Amniotic stem cell (primary cell): Measurements from ENCODE around the gene RPUSD3.
A peak's percentile ranks its signal among the peaks of the same experiment; 100 is the strongest.

Experiments
- DNase-seq: peaks from one replicate; lab custom pipeline; 2025; lab: John Stamatoyannopoulos, UW

The RPUSD3 gene

GRCh38 chr3:9833078-9833477 lies 10.7 kb downstream of the RPUSD3 start:
- DNase-seq: no peak

DNA sequence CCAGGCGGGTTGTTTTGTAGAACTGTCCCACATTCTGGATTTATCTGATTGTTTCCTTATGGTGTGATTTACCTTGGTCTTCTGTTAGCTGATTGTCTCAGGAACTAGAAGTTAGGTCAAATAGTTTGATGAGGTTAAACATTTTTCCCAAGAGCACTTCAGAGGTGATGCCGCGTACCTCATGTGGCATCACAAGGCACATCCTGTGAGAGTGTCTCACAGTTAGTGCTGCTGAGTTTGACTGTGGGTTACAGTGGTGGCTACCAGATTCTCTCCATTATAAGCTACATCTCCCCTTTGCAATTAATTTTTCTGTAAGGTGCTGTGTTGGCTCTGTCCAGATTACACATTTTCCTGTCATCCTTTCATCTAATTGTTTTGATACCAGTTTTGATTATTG lies 12.6 kb downstream of the RPUSD3 start:
- no peak for DNase-seq

DNA sequence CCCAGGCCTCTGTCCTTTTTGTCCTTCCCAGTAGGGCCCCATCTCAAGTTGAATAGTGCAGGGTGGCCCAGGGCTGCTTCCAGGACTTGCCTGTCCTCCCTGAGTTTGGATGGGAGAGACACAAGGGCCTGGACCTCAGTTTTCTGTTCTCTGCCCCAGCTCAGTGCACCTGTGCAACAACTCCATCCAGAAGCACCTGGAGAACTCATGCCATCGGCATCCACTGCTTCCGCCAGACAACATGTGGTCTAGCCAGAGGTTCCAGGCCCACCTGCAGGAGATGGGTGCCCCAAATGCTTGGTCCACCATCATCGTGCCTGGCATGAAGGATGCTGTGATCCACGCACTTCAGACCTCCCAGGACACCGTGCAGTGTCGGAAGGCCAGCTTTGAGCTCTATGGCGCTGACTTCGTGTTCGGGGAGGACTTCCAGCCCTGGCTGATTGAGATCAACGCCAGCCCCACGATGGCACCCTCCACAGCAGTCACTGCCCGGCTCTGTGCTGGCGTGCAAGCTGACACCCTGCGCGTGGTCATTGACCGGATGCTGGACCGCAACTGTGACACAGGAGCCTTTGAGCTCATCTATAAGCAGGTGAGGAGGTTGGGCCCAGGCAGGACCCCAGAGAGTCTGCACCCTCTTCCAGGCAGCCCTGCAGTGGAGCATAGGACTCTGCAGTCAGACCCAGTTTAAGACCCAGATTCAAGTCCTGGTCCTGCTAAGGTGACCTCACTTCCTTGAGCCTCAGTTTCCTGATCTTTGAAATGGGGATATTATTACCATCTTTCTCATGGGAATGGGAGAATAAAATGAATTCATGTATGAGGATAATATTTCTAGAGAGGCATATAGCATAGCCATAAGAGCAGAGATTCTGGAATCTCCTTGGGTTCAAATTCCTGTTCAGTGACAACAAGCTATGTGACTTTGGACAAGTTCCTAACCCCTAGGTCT lies 14.7 kb downstream of the RPUSD3 start:
- no peak for DNase-seq

DNA sequence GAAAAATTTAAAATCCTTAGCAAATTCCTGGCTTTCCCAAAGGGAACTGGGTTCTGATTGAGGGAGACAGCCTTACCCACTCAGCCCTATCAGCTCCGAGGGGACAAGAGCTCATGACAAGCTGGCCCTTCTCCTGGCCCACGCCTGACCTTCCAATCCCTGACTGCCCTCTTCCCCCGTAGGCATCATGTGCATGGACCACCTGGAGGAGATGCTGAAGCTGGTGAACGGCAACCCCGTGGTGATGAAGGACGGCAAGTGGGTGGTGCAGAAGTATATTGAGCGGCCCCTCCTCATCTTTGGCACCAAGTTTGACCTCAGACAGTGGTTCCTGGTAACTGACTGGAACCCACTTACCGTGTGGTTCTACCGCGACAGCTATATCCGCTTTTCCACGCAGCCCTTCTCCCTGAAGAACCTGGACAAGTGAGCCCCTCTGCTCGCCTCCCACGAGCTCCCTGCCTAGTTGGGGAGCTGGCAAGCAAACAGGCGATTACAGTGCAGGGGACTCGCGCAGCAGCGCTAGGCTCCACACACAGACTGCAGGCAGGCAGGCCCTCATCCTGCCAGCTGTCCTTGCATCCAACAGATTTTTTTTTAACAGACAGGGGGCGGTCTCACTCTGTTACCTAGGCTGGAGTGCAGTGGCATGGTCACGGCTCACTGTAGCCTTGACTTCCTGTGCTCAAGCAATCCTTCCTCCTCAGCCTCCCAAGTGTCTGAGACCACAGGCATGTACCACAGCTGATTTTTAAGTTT lies 16.8 kb downstream of the RPUSD3 start:
- DNase-seq: no peak

GRCh38 chr3:9825451-9826040 lies 18.3 kb downstream of the RPUSD3 start:
- DNase-seq: no peak

DNA sequence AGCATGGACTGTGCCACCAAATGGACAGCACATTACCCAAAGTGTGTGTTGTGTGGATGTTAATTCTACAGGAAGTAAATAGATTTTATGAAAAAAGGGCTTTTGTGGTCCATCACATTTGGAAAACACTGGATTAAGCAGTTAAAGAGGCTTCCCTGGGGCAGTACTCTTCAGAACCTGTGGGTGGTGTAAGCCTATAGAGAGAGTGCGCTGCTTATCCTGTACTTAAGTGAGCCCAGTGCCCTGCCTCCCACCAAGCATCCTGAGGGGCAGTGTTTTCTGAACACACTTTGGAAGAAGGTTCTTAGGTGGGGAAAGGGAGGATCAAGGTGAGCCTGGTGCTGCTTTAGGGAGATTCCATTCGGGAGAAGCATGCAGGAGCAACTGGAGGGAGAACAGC lies 22.9 kb downstream of the RPUSD3 start:
- DNase-seq: peak; percentile 10

- no peak for DNase-seq
These were observed 23.3 kb downstream of the RPUSD3 start for GRCh38 chr3:9820543-9820942.

GRCh38 chr3:9818666-9819335 lies 25.0 kb downstream of the RPUSD3 start:
- DNase-seq: no peak

- no peak for DNase-seq
These were observed 26.4 kb downstream of the RPUSD3 start for GRCh38 chr3:9817436-9817835.

GRCh38 chr3:9815986-9816385 lies 27.8 kb downstream of the RPUSD3 start:
- DNase-seq: no peak

- no peak for DNase-seq
These were observed 30.8 kb downstream of the RPUSD3 start for GRCh38 chr3:9812870-9813483.

- DNase-seq: no peak
These were observed 33.0 kb downstream of the RPUSD3 start for GRCh38 chr3:9810846-9811245.

DNA sequence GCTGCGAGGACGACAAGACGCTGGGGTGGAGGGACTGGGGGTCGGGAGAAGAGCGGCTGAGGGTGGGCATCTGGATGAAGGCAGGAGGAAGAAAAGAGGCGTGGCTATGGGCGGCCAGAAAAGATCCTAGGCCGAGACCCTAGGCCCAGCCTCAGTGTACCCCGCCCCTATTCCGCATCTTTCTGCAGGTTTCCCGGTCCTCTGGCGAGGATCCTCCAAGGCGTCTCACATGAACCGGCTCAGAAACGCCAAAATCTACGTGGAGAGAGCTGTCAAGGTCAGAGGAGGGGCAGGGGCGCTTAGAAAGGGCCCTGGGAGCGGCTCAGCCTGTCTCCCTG lies 33.4 kb downstream of the RPUSD3 start:
- DNase-seq: no peak

GRCh38 chr3:9809615-9810432 lies 34.0 kb downstream of the RPUSD3 start, which contains the start of gene TTLL3:
Gene TTLL3 (plus strand): TSS chr3:9810262. CDS start chr3:9810662, 400 bp downstream.
- DNase-seq: peak; percentile 28

GRCh38 chr3:9809239-9809614 lies 34.6 kb downstream of the RPUSD3 start:
- no peak for DNase-seq

DNA sequence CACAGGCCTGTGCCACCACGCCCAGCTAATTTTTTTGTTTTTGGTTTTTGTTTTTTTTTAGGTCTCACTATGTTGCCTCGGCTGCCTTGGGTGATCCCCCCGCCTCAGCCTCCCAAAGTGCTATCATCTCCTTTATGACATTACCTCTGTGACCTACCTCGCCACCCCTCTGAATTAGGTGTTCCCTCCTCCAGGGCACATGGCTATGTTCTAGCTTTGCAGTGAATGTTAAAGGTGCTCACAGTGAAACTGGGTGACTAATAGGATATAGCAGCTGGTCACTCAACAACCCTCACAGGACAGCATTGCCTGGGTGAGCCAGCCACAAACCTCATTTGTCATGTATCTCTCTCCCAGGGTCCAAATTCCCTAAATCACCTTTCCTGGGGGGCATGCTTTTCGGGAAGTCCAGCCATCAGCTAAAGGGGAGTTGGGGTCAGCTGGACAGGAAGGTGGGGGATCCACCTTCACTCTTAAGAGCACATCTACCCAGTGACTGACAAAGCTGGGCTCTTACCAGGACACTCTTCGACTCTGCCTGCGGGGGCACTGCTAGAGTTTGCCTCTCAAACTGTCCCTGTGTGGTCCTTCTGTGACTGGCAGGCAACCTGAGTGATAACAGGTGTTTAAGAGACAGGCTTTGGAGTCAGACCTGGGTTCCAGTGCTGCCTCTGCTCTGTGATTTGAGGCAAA lies 35.3 kb downstream of the RPUSD3 start:
- DNase-seq: no peak

DNA sequence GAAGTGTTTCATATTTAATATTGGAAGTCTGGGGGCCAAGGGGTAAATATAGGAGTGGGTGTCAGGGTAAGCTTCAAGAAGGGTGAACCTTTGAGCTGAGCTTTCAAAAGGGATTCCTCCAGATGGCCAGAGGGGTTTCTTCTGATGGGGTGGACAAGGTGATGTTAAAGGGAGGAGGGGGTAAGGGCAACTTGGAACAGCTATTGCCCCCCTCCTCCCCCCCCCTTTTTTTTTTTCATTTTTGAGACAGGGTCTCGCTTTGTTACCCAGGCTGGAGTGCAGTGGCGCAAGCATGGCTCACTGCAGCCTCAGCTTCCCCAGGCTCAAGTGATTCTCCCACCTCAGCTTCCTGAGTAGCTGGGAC lies 35.8 kb downstream of the RPUSD3 start:
- no peak for DNase-seq

- DNase-seq: no peak
These were observed 36.9 kb downstream of the RPUSD3 start for GRCh38 chr3:9806688-9807589.

DNA sequence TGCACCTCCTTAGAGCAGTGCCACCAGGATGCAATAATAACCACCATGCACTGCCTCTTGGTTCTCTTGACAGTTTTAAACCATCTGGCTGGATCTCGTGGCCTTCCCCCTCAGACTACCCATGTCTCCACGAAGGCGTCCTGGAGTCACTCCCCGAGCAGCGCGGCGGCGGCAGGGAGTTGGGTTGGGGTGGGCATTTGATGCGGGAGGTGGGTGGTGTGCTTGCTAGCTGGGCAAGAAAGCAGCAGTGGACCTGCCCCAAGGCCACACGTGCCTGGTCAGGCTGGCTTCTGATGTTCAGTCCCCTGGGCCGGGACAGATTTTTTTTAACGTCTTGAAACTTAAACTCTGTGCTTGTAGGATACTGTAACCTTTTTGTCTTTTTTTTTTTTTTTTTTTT lies 37.7 kb downstream of the RPUSD3 start:
- no peak for DNase-seq
